Caco-2 (cell line): ENCODE measurements around the gene ADNP2. TPM values are rescaled to one million over a fixed set of nuclear protein-coding genes. Genes with fewer than 3 reads are reported as not detected.

Experiments
- BruUV-seq: library from RNA; stranded (reverse); fragments of 400-500 nt; replicated peaks from 2 replicates; lab custom pipeline; 2021; lab: Mats Ljungman, UMichigan
- CTCF ChIA-PET: fragments of 300-600 bp; sonication (Branson Sonifier 250); formaldehyde crosslinking; loops from one replicate; lab custom pipeline; 2022; ENCODE audit warnings: antibody characterized with exemption; lab: Charles Lee
- POLR2A ChIA-PET: fragments of 300-600 bp; sonication (Branson Sonifier 250); formaldehyde crosslinking; loops from one replicate; lab custom pipeline; 2022; ENCODE audit warnings: antibody characterized with exemption; lab: Charles Lee
- DNase-seq, 2 experiments: peaks; one replicate each; pipeline versions ENCODE4 v3.0.0 to v3.0.0-alpha.2; 2020 to 2022
- H3K27me3 ChIP-seq: replicated peaks from 2 replicates; pipeline ENCODE4 v1.6.0; 2011; ENCODE audit warnings: low read length; ENCODE audit not compliant: control insufficient read depth, insufficient read depth
- H3K36me3 ChIP-seq: 2 replicates; pipeline ENCODE4 v1.5.1; 2011; ENCODE audit warnings: low read length; ENCODE audit not compliant: control insufficient read depth, insufficient read depth
- H3K4me1 ChIP-seq: fragments of 250-450 bp; sonication (Bioruptor Pico); 2 replicates; pipeline ENCODE4 v1.5.1; 2020; ENCODE audit warnings: mild to moderate bottlenecking
- H3K4me3 ChIP-seq: 2 replicates; pipeline ENCODE4 v1.5.1; 2011; ENCODE audit warnings: low read depth, mild to moderate bottlenecking, control low read depth, low read length
- H3K9me3 ChIP-seq: fragments of 250-450 bp; sonication (Bioruptor Pico); 2 replicates; pipeline ENCODE4 v1.5.1; 2020; ENCODE audit warnings: mild to moderate bottlenecking, moderate library complexity
- H3K27ac Mint-ChIP-seq: one replicate; pipeline ENCODE4 v1.8.0; 2022; ENCODE audit warnings: mixed read lengths; ENCODE audit not compliant: unreplicated experiment
- H3K27me3 Mint-ChIP-seq: one replicate; pipeline ENCODE4 v1.8.0; 2022; ENCODE audit warnings: mixed read lengths; ENCODE audit not compliant: insufficient read depth, unreplicated experiment
- H3K36me3 Mint-ChIP-seq: one replicate; pipeline ENCODE4 v1.8.0; 2022; ENCODE audit warnings: mild to moderate bottlenecking, mixed read lengths; ENCODE audit not compliant: insufficient read depth, unreplicated experiment
- H3K4me1 Mint-ChIP-seq: one replicate; pipeline ENCODE4 v1.8.0; 2022; ENCODE audit warnings: low read depth, mixed read lengths; ENCODE audit not compliant: unreplicated experiment
- H3K4me3 Mint-ChIP-seq: one replicate; pipeline ENCODE4 v1.8.0; 2022; ENCODE audit warnings: mild to moderate bottlenecking, moderate library complexity, mixed read lengths; ENCODE audit not compliant: unreplicated experiment
- H3K9me3 Mint-ChIP-seq: one replicate; pipeline ENCODE4 v1.8.0; 2022; ENCODE audit warnings: mixed read lengths; ENCODE audit not compliant: unreplicated experiment
- intact Hi-C: fragments of 100-400 bp; cut with micrococcal nuclease; formaldehyde crosslinking; loops from one replicate; pipeline ENCODE4 v1.10.0; 2022; ENCODE audit not compliant: unreplicated experiment
- total RNA-seq: library from RNA; stranded (reverse); gene quantifications from 2 replicates; pipeline ENCODE4 v1.2.3, GENCODE V29; 2022
- TF ChIP-seq, protein P1 (sequence below), 2 experiments: fragments of 200-600 bp in 1 of 2; IDR thresholded peaks; 1 replicate in 1 of 2; 2 replicates in 1 of 2; pipeline versions ENCODE4 v1.5.1 to v1.8.0; 2011 to 2022; ENCODE audit warnings: antibody characterized with exemption in 1 of 2, control low read depth in 1 of 2, inconsistent platforms in 1 of 2, low read depth in 1 of 2, low read length in 1 of 2, mild to moderate bottlenecking in 1 of 2, moderate library complexity in 1 of 2; ENCODE audit not compliant: insufficient read depth in 1 of 2, severe bottlenecking in 1 of 2, unreplicated experiment in 1 of 2

Gene ADNP2
- total RNA-seq, 1 experiment from 2014 or later = 22.1 TPM

DNA sequence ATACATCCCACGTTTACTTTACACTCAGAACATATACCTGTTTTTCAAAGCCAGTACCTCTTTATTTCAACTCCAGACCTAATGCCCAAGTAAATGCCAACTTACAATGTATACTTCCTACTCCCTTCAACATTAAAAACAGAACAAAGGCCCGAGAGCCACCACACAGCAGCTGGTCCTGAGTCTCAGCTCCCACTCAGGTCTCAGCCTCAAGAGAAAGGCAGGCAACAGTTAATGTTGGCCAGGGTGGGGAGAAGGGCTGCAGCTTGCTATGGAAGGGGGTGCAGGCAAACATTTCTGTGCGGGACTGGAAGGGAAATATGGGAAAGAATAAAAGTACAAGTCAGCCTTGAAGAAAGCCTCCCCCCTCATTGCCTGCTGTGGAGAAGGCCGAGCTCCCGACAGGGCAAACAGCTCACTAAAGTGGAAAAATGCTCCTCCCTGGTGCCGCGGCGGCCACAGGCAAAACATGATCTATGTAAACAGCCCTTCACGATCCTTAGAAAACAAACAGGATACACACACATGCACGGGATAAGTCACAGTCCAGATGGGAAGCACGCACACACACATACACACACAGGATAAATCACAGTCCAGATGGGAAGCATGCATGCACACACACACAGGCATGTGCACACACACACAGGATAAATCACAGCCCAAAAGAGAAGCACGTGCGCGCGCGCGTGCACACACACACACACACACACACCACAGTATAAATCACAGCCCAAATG, 67.4 kb downstream of the ADNP2 start:
- H3K36me3 ChIP-seq = no peaks in the 10 kb centered on the region
- no peaks in the 10 kb centered on the region for H3K27me3 Mint-ChIP-seq
- TF ChIP-seq, protein P1, sequence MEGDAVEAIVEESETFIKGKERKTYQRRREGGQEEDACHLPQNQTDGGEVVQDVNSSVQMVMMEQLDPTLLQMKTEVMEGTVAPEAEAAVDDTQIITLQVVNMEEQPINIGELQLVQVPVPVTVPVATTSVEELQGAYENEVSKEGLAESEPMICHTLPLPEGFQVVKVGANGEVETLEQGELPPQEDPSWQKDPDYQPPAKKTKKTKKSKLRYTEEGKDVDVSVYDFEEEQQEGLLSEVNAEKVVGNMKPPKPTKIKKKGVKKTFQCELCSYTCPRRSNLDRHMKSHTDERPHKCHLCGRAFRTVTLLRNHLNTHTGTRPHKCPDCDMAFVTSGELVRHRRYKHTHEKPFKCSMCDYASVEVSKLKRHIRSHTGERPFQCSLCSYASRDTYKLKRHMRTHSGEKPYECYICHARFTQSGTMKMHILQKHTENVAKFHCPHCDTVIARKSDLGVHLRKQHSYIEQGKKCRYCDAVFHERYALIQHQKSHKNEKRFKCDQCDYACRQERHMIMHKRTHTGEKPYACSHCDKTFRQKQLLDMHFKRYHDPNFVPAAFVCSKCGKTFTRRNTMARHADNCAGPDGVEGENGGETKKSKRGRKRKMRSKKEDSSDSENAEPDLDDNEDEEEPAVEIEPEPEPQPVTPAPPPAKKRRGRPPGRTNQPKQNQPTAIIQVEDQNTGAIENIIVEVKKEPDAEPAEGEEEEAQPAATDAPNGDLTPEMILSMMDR (IDR thresholded peaks at IDR 0.05; ENCODE audit: insufficient read depth in 1 of 2, low read depth in 1 of 2, low read length in 1 of 2, severe bottlenecking in 1 of 2, unreplicated experiment in 1 of 2) = no peak
- intact Hi-C loops = no loop called here
- no peaks in the 10 kb centered on the region for H3K27me3 ChIP-seq
- DNase-seq = no peak
- no peak overlapping the region for H3K27ac Mint-ChIP-seq
- ChIA-PET POLR2A (no interaction called here), CTCF (no interaction called here)
- H3K9me3 ChIP-seq = no peaks in the 10 kb centered on the region
- no peak overlapping the region for H3K4me3 ChIP-seq
- no peaks in the 10 kb centered on the region for H3K9me3 Mint-ChIP-seq
- no TSS peak for BruUV-seq
- no peaks in the 10 kb centered on the region for H3K4me1 Mint-ChIP-seq
- no peak overlapping the region for H3K4me3 Mint-ChIP-seq
- no peaks in the 10 kb centered on the region for H3K4me1 ChIP-seq
- no peaks in the 10 kb centered on the region for H3K36me3 Mint-ChIP-seq

DNA sequence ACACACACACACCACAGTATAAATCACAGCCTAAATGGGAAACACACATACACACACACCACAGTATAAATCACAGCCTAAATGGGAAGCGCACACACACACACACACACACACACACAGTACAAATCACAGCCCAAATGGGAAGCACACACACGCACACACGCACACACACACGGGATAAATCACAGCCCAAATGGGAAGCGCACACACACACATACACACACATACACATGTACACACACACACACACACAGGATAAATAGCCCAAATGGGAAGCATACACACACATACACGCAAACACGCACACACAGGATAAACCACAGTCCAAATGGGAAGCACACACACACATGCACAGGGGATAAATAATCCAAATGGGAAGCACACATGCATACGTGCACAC, 68.1 kb downstream of the ADNP2 start:
- no peak overlapping the region for H3K4me3 ChIP-seq
- Mint-ChIP-seq H3K9me3 (no peaks in the 10 kb centered on the region), H3K4me3 (no peak overlapping the region), H3K4me1 (no peaks in the 10 kb centered on the region), H3K27ac (no peak overlapping the region), H3K27me3 (no peaks in the 10 kb centered on the region), H3K36me3 (no peaks in the 10 kb centered on the region)
- CTCF ChIA-PET = no interaction called here
- DNase-seq = no peak
- no peaks in the 10 kb centered on the region for H3K27me3 ChIP-seq
- H3K36me3 ChIP-seq = no peaks in the 10 kb centered on the region
- TF ChIP-seq, protein P1 (IDR thresholded peaks at IDR 0.05; ENCODE audit: insufficient read depth in 1 of 2, low read depth in 1 of 2, low read length in 1 of 2, severe bottlenecking in 1 of 2, unreplicated experiment in 1 of 2) = no peak
- H3K4me1 ChIP-seq = no peaks in the 10 kb centered on the region
- H3K9me3 ChIP-seq = no peaks in the 10 kb centered on the region
- intact Hi-C loops = no loop called here
- BruUV-seq = no TSS peak
- POLR2A ChIA-PET = no interaction called here

DNA sequence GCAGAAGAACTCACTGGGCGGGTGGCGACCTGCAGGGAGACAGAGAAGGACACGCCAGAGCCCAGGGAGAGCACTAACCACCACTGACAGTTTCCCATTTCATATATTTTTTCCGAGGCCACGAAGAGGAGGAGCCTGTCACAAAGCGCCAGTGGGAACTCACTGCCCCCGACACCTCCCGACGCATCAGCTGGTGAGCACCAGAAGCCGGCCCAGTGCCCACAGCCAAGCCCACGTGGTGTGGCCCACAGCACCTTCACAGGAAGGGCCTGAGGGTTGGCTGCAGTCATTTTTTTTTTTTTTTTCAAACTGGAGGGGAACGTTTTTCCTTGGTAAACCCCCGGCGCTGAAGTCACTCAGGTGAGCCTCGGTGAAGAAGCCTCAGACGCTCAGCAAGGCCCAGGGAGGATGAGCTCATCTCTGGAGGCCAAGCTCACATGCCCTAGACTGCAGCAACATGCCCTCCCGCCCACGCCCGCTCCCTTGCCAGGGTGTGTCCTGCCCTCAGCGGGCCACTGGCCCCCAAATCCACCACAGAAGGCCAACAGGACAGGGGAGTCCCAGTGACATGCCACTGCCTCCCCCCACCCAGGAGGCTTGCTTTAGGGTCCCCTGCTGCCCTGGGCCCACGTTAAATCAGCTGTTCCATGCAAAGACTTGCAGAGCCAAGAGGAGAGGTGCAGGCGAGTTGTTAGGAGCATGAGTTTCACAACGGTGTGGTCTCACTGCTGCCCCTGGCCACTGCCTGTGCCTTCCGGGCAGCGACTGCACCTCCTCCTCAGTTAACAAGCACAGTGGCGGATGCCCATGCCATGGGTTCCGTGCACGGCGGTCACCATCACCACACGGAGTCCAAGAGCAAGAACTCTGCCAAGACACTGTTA, 70.1 kb downstream of the ADNP2 start:
- Histone ChIP-seq H3K4me1 (no peaks in the 10 kb centered on the region), H3K27me3 (no peaks in the 10 kb centered on the region), H3K4me3 (no peak overlapping the region), H3K36me3 (no peaks in the 10 kb centered on the region), H3K9me3 (no peaks in the 10 kb centered on the region)
- no peak overlapping the region for H3K27ac Mint-ChIP-seq
- H3K36me3 Mint-ChIP-seq = no peaks in the 10 kb centered on the region
- POLR2A ChIA-PET = no interaction called here
- H3K27me3 Mint-ChIP-seq = no peaks in the 10 kb centered on the region
- no peak overlapping the region for H3K4me3 Mint-ChIP-seq
- no TSS peak for BruUV-seq
- H3K9me3 Mint-ChIP-seq = no peaks in the 10 kb centered on the region
- no peak for DNase-seq
- TF ChIP-seq, protein P1 (IDR thresholded peaks at IDR 0.05; ENCODE audit: insufficient read depth in 1 of 2, low read depth in 1 of 2, low read length in 1 of 2, severe bottlenecking in 1 of 2, unreplicated experiment in 1 of 2) = no peak
- CTCF ChIA-PET = no interaction called here
- no peaks in the 10 kb centered on the region for H3K4me1 Mint-ChIP-seq
- intact Hi-C loops = no loop called here
